Measurements from ENCODE around the gene GTPBP4.
"Not testable (repeated sequence)": the region's sequence is repeated elsewhere in the genome, so short reads cannot be mapped to it uniquely, and the experiment has no call there.

Gene GTPBP4

DNA sequence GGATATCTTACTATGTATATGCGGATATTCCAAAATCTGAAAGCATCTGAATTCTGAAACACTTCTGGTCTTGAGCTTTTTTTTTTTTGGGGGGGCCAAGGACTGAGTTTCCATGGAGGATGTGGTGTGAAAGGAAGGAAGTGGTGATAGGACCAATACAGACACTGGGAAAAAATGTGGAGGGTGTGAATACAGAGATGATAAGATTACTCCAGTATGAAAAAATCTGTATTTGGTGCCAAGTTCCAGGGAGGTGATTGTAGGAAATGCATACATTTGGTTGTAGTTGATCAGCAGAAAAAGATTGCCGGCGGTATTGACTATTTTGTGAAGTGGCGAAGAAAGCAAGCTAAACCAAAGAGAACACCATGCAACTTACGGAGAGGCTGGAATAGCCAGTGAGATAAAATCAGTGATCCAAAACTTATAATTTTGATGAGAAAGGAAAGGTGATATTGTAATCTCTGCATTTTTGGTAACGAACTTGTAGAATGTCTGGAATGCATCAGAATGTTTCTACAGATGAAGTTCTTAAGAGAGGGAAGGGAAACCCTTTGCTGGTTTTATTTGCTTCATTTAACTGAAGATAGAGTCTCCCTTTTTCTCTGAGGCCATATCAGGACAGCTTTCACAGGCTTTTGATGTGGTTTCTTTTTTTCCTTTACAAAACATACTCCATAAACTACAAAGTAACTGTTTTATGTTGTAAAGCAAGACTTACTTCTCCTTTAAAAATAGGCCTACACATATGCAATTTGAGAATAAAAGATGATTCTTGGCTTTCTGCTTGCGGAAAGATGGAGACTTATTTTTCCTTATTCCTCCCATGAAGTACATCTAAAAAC is 73.9 kb downstream of the GTPBP4 start:
- peak; percentile 39 for DNase-seq

DNA sequence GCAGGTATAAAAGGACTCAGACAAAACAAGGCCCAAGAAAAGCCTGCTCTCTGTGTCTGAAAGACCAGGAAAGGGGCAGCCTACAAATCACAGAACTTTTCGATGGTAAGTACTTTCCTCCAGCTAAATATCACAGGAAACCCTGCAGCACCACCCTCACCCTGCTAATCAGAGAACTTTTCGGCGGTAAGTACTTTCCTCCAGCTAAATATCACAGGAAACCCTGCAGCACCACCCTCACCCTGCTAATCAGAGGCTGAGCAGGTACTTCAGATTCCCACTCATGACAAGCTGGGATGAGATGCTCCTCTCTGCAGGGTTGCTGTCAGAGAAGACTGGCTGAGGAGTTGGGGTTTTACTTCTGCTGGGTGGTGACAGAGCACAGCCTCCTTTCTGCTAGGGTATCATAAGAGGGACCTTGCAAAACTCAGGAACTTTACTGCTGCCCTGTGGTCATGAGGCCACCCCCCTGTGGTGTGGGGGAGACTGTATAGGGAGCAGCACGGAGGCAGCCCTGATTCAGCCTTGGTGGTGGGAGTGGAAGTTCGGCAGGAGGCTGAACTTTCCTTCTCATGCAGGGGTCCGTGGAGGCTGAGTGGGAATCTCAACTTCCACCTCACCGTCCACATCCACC is 75.1 kb downstream of the GTPBP4 start:
- peak; percentile 60 for DNase-seq

DNA sequence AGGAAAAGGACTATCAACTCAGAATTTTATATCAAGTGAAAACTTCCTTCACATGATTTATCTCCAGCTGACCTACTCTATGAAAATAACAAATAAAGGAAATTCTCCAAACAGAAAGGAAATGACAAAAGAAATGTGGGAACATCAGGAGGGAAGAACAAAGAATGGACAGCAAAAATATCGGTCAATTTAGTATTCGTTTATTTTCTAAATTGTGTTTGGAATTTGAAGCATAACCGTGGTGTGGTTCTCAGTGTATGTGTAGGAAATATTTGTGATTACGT is 76.7 kb downstream of the GTPBP4 start:
- DNase-seq, result no peak

DNA sequence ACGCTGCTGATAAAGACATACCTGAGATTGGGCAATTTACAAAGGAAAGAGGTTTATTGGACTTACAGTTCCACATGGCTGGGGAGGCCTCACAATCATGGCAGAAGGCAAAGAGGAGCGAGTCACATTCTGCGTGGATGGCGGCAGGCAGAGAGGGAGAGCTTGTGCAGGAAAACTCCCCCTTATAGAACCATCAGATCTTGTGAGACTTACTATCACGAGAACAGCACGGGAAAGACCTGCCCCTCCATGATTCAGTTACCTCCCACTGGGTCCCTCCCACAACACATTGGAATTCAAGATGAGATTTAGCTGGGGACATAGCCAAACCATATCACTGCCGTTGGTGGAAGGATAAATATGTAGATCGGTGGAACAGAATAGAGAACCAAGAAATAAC is 78.5 kb downstream of the GTPBP4 start:
- DNase-seq, result not testable (repeated sequence)

DNA sequence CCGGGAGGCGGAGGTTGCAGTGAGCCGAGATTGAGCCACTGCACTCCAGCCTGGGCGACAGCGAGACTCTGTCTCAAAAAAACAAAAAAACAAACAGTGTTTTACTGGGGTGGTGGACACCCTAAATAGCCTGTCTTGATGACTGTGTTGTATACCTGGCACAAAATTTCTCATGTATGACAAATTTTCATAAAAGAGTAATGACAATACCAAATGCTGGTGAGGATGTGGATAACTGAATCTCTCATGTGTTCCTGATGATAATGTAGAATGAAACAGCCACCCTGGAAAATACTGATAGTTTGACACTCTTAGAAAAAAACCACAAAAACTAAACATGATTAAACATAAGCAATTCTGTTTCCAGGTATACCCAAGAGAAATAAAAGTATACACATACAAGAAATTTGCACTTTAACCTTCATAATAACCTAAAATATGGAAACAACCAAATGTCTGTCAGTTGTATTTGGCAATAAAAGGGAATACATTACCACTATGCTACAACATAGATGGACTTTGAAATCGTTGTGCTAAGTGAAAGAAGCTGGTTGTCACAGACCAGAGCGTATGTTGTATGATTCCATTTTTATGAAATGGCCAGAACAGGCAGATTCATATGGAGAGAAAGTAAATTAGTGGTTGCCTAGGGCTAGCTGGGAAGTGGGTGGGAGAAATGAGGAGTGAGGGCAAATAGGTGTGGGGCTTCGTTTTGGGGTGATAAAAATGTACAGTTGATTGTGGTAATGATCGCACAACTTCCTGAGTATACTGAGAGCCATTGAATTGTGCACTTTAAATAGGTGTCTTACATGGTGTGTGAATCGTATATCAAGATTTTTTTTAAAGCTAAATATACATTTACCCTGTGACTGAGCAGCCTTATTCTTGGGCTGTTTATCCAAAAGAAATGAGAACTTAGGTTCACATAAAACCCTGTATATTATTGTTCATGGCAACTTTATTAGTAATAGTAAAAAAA is 80.4 kb downstream of the GTPBP4 start:
- no peak for DNase-seq

All from CD4-positive, alpha-beta T cell treated with Interleukin-17A for 1 hour (primary cell).